Effector CD8-positive, alpha-beta T cell (primary cell): Measurements from ENCODE around the gene PAGE5.

Experiments
- DNase-seq: peaks from one replicate; lab custom pipeline; 2025; lab: John Stamatoyannopoulos, UW
- total RNA-seq, 4 experiments: gene quantifications; one replicate each; lab custom pipeline; 2026; lab: John Stamatoyannopoulos, UW

The PAGE5 gene, protein sequence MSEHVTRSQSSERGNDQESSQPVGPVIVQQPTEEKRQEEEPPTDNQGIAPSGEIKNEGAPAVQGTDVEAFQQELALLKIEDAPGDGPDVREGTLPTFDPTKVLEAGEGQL
- 0 to 0.39 (median 0.13) reads per million in 4 experiments for total RNA-seq

DNA sequence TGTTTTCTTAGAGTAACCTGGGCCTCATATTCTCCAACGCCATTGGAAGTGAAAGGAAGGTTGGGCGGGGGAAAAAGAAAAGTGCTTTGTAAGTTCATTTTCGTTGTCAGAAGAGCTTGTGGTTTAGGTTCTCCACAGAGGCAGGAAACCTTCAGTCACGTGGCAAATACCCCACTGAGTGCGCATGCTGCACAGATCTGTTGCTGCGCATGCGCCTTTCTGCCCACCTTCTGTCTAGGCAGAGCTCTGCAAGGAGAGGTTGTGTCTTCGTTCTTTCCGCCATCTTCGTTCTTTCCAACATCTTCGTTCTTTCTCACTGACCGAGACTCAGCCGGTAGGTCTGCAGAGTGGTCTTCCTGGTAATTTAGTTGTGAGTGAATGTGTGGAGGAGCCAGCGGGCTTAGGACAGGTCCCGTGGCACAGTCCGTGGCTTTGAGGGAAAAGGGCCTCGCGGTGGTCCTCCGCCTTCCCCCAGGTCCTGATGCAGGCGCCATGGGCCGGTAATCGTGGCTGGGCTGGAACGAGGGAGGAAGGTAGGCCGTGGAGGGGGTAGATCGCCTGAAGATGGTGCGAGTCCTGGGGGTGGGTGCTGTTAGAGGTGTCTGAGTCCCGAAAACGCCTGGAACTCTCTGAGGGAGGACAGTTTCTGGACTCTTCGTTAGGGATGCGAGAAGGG, at the start of gene PAGE5:
PAGE5 (plus strand) TSS at position 228 of the 676 bp plus-strand sequence. CDS start 1,037 bp downstream, outside the sequence.
- no peak for DNase-seq

DNA sequence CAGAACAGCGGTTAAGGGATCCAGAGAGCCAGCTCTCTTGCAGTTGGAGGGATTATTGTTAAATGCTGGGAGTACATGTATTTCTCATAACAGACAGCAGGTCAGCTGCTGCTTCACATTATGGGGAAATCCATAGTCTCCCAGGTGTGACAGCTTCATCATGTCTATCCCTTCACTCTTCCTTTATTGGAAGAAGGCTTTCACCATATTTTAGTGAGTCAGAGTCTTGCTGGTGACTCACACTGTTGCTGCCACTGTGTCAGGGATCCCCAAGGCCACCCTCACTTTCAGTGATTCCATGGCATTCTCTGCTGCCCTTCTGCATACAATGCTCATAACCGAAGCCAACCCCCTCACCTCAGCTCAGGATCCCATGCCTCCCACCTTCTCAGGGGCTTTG, 32.9 kb upstream of the PAGE5 start:
- DNase-seq: no peak

DNA sequence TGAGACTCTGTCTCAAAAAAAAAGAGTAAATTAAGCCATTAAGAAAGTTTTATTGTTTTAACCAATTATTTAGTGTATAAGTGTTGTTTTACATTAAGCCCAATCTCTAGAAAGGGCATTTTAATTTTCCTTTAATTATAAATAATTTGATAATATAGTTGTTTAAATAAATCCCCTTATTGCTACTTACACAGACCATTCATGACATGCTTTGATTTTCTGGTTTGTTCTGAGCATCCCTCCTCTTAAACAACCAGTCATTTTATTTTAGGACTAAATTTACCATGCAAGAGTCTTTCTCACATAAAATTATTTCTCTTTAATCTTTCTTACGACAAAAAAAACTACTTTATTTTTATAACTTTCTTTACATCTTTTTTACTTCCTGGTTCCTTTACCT, 23.5 kb upstream of the PAGE5 start:
- DNase-seq: no peak

DNA sequence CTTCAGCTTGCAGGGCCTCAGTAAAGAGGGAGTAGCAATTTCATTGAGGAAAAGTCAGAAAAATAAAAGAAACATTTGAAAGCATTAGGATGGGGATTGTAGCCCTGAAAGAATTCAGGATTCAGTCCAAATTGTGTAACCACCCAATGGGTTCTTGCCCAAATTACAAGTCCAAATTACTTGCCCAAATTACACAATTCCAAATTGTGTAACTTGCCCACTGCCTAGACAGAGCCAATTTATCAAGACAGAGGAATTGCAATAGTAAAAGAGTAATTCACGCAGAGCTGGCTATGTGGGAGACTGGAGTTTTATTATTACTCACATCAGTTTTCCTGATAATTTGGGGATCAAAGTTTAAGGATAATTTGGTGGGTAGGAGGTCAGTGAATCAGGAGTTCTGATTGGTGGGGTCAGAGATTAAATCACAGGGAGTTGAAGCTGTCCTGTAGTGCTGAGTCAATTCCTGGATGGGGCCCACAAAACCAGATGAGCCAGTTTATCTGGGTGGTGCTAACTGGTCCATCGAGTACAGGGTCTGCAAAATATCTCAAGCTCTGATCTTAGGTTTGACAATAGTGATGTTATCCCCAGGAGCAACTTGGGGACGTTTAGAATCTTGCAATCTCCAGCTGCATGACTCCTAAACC, 18.1 kb upstream of the PAGE5 start:
- DNase-seq: no peak

DNA sequence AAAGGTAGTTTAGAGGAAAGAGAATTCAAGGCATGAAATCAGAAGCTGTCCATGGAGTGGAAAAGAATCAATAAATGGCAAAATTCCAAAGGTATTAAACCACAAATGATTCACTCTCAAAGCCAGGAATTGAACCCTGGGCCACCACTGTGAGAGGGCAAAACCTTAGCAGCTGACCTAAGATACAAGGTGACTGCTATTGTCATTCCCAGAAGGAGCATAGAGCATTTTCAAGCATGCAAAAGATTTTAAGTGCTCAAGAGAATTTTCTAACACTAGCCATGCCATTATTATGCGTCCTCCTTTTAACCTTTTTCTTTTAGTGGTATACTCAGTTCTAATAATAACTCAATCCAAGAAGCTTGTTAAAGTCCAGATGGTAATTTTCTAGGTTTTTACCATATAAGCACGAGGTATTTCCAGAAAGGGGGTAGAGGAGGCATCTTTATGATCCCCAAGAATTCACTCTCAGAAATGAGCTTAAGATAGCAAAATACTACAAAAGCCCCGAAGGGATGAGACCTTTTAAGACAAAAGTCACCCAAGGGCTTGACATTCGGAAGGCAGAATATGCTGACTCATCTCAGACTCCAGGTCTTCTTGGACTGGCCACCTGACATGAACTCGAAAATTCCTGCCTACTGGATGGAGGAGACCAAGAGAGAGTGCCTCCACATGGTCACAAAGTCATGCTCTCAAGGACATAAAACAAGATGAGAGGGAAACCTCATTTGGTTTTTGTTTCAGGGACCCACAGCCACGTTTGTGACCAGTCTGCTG, 13.8 kb upstream of the PAGE5 start:
- no peak for DNase-seq

DNA sequence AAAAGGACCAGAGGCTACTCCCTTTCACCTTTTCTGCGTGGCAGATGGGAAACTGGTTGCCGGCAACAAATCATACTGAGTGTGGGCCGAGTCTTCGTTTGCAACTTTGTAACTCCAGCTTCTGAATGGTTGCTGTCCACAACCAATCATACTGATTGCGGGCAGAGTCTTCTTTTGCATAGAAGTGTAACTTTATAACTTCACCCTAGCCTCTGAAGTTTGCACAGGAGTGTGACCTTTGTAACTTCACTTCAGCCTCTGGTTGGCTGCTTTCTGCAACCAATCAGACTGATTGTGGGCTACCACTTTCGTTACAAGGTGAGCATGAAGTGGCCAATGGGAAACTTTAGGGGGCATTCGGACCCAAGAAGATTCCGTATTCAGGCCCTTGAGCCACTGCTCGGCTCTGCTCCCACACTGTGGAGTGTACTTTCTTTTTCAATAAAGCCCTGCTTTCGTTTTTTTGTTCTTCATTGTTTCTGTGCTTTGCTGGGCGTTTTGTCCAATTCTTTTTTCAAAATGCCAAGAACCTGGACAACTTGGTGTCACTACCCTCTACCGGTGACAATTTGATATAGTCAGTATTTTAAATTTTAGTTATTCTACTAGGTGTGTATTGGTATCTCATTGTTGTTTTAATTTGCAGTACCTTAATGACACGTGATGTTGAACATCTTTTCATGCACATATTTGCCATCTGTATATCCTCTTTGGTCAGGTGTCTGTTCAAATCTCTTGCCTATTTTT, 9.0 kb upstream of the PAGE5 start:
- DNase-seq: no peak

DNA sequence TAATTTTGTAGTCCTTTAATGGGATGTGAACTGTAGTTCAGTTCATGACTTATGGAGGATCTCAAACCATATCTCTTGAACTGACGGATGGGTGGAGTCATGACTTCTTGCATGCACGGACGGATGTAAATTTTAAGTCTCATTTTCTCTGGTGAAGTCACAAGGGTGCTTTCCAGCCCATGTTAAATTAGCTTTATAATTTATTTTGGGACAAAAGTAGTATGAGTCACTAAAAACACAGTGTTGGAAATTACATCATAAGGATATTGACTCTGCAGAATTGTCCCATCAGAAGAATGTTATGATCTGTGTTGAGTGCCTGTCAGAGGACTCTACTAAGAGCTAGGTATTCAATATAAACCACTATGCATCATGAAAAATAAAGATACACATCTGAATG, 6.8 kb upstream of the PAGE5 start:
- no peak for DNase-seq

DNA sequence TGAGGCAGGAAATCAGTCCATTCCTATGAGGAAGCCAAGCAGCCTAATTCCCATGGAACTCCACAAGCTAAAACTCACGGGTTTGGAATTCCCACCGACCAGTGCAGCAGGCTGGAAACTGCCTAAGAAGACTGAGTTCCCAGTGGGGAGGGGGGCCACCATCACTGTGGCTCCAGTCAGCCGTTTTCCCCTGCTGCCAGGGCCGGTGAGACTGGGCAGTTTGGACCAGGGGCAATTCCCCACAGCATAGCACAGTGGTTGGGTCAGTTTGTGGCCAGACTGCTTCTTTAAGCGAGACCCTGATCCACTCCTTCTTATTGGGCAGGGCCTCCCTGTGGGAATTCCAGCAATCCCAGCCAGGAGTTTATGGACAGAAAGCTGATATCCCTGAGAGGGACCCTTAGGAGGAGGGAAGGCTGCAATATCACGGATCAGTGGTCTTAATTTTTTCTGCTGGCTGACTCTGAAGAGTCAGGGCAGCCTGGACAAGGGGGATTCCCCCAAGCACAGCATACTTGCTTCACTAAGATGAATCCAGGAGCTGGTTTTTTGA, 20.7 kb downstream of the PAGE5 start:
- no peak for DNase-seq

DNA sequence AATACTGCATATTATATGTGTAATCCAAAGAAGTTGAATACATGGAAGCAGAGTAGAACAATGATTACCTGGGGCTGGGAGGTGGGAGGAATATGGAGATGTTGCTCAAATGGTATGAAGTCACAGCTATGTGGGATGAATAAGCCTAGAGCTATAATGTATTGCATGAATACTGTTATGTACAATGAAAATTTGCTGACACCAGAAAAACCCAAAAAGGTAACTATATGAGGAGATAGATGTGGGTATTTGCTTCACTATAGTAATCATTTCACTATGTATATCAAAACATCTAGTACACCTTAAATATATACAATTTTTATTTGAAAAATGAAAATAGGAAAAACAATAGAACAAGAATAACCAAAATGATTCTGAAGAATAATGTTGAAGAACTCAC, 33.4 kb downstream of the PAGE5 start:
- DNase-seq: no peak

DNA sequence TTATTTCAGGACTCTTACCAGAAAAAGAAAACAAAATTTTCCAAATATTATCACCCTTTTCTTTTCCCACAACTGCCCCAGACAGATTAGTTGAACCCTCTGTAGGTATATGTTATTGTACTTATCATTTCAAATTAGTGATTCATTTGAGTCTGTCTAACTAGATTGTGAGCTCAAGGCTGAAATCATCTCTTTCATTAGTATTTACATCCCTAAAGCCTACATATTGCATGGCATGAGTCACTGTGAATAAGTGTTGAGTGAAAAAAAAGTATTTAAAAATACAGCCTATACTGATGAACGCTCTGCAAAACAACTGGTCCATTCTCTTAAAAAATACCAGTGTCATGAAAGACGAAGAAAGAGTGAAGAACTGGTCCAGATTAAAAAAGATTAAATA, 40.7 kb downstream of the PAGE5 start:
- no peak for DNase-seq

DNA sequence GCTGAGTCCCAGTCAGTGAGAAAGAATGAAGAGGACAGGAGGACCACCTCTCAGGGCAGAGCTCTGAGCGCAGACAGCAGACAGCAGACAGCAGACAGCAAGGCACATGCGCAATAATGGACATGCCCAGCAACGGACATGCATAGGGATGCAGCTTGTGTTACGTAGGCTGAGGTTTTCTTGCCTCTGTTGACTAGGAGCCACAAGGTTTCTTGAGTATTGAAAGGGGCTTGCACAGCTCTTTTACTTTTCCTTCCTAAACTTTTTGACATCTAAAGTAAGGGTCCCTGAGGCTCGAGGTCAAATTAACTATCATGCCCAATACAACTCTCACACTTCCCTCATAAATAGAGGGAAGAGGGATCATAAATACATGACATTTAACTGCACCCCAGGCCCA, 44.7 kb downstream of the PAGE5 start, which contains the start of gene PAGE3:
PAGE3 (minus strand) TSS at position 101 of the 400 bp plus-strand sequence. CDS start 1,013 bp downstream, outside the sequence.
- DNase-seq: no peak
